HL-60 (cell line): ENCODE data around the gene GALNT12.

ENCODE experiments used
- CTCF ChIP-seq: IDR thresholded peaks from one replicate; pipeline ENCODE4 v1.5.1; 2011; ENCODE audit warnings: low read length, control low read depth, inconsistent platforms; ENCODE audit not compliant: insufficient read depth
- POLR2AphosphoS5 ChIP-seq: IDR thresholded peaks from 2 replicates; pipeline ENCODE4 v1.6.1; 2012; ENCODE audit warnings: low read depth

GRCh38 chr9:98777618-98778017, 29.9 kb upstream of the GALNT12 start:
- TF ChIP-seq CTCF: no peak
- no peak for TF ChIP-seq POLR2AphosphoS5
